A172 (cell line): ENCODE measurements around the gene C4B. TPM values are rescaled to one million over a fixed set of nuclear protein-coding genes. Genes with fewer than 3 reads are reported as not detected.
"Not testable (repeated sequence)": the region's sequence is repeated elsewhere in the genome, so short reads cannot be mapped to it uniquely, and the experiment has no call there.

Source experiments
- DNase-seq: peaks from one replicate; pipeline ENCODE4 v3.0.0-alpha.2; 2015; ENCODE audit warnings: low spot score
- total RNA-seq: library from RNA; depleted of rRNA; stranded (reverse); fragments of >200 nt; shearing (Covaris generic); gene quantifications from 2 replicates; pipeline ENCODE4 v1.2.3, GENCODE V29; 2014

C4B gene
- total RNA-seq, 1 experiment from 2014 or later: 0.62 TPM

DNA sequence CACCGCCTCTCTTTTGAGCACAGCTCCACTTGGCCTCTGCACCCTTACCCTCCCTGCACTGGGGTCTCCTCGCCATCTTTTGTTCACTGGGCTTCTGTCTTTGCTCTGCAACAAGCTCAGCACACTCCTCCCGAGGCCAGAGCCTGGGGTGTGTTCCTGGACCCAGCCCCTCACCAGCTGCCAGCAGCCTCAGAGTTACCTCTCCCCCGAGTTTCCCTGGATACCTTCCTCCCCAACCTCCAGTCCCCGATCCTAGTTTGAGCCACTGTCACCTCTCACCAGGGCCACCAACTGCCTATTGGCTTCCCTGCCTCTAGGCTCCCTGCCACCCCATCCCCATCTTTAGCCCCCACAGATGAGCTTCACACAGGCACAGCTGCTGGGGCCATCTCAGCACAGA lies 36.0 kb downstream of the C4B start:
- DNase-seq: no peak

DNA sequence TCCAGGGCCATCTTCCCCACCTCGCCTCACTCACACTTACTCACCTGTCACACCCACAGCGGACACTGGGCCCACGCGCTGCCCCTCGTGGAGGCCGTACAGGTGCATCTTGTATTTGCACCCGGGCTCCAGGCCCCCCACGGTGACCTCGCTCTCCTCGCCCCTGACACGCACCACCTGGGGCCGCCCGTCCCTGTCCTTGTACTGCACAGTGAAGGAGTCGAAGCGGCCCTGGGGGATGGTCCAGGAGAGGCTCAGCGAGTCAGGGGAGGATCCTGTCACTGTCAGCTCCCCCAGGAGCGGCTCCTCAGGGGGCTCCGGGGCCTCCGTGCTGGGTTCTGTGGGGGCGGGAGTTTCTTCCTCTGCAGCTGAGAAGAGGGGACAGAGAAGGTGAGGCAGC lies 38.0 kb downstream of the C4B start:
- DNase-seq: not testable (repeated sequence)

DNA sequence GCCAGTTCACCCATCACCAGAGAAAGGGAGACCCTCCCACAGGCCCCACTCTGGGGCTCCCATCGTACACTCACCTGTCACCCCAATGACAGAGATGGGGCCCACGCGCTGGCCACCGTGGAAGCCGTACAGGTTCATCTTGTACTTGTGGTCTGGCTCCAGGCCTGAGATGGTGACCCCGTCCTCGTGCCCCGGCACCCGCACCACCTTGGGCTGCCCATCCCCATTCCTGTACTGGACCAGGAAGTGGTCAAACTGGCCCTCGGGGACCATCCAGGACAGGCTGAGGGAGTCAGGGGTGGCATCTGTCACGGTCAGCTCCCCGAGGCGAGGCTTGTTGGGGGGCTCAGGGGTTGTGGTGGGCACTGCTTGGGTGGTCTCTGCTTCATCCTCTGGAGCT lies 38.7 kb downstream of the C4B start:
- not testable (repeated sequence) for DNase-seq

DNA sequence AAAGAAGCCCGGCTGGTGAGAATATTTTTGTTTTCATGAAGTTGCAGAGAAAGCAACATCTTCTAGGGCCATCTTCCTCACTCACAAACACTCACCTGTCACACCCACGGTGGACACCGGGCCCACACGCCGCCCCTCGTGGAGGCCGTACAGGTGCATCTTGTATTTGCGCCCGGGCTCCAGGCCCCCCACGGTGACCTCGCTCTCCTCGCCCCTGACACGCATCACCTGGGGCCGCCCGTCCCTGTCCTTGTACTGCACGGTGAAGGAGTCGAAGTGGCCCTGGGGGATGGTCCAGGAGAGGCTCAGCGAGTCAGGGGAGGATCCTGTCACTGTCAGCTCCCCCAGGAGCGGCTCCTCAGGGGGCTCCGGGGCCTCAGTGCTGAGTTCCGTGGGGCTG lies 41.2 kb downstream of the C4B start:
- DNase-seq: not testable (repeated sequence)

DNA sequence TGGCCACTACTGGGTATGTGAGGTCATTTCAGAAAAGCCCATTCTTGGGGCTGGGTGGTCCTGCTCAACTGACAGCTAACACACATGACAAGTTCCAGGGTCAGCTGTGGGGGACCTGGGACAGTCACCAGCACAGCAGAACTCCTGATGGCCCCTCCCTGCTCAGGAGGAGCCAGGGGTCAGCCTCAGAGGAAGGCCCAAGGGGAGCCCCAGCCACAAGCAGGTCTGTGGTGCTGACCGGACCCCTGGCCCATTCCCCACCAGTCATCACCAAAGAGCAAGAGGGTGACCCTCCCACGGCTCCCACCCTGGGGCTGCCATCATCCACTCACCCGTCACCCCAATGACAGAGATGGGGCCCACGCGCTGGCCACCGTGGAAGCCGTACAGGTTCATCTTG lies 41.7 kb downstream of the C4B start:
- no peak for DNase-seq

DNA sequence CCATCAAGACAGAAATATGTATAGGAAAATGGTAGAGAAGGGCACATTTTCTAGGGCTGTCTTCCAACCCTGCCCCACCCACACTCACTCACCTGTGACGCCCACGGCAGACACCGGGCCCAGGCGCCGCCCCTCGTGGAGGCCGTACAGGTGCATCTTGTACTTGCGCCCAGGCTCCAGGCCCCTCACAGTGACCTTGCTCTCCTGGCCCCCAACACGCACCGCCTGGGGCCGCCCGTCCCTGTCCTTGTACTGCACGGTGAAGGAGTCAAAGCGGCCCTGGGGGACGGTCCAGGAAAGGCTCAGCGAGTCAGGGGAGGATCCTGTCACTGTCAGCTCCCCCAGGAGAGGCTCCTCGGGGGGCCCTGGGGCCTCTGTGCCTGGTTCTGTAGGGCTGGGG lies 43.4 kb downstream of the C4B start:
- DNase-seq: no peak

DNA sequence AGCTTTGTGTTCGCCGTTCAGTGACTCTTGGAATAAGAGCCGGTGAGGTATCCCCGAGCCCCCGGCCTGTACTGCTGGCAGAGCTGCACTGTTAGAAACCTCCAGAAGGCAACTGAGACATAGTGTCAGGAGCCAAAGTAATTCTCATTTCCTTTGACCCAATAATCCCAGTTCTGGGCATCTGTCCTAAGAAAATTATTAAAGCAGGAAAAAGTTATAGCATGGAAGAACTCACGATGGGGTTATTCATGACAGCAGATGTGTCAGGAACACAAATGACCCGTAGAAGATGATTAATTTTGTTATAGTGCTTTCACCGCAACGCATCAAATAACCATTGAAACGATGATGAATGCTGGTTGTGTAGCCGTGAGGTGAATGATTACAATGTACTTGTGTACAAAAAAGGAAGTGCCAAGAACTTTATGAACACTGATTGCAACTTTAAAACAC lies 43.9 kb downstream of the C4B start:
- DNase-seq: no peak

DNA sequence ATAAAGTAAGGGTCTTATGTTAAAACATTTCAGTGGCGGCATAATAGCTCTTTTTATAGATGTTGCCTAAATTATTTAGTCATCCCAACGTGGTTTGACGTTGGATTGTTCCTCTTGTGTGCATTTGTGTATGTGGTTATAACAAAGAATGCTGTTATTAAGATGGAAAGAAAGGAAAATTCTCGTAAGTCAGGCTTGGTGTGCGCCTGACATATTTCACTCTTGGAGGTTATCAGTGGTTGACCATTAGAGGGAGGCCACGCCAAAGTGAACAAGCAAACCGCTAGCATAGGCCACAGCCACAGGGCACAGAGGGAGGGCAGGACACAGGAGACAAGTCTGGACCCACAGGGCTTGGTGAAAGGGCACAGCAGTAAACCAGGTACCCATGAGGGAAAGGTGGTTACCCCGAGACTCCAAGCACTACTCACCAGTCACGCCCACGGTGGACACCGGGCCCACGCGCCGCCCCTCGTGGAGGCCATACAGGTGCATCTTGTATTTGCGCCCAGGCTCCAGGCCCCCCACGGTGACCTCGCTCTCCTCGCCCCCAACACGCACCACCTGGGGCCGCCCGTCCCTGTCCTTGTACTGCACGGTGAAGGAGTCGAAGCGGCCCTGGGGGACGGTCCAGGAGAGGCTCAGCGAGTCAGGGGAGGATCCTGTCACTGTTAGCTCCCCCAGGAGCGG lies 46.5 kb downstream of the C4B start:
- DNase-seq: no peak

DNA sequence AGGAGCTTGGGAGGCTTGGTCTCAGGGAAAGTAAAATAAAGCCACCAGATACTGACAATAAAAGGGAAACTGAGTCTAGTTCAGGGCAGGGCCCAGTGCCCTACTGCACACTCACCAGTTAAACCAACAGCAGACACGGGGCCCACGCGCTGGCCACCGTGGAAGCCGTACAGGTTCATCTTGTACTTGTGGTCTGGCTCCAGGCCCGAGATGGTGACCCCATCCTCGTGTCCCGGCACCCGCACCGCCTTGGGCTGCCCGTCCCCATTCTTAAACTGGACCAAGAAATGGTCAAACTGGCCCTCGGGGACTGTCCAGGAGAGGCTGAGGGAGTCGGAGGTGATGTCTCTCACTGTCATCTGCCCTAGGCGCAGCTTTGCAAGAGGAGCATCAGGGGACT lies 50.1 kb downstream of the C4B start:
- no peak for DNase-seq

DNA sequence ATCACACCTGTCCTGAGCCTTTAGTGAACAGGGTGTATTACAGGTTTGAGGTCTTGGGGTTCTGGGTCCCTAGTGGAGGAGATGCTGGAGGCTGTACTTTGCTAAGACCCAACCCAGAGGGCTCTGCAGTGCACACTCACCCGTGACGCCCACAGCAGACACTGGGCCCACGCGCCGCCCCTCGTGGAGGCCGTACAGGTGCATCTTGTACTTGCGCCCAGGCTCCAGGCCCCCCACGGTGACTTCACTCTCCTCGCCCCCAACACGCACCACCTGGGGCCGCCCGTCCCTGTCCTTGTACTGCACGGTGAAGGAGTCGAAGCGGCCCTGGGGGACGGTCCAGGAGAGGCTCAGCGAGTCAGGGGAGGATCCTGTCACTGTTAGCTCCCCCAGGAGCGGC lies 52.9 kb downstream of the C4B start:
- not testable (repeated sequence) for DNase-seq

DNA sequence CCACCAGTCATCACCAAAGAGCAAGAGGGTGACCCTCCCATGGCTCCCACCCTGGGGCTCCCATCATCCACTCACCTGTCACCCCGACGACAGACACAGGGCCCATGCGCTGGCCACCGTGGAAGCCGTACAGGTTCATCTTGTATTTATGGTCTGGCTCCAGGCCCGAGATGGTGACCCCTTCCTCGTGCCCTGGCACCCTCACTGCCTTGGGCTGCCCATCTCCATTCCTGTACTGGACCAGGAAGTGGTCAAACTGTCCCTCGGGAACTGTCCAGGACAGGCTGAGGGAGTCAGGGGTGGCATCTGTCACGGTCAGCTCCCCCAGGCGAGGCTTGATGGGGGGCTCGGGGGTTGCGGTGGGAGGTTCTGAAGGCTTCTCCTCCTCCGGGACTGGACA lies 53.7 kb downstream of the C4B start:
- not testable (repeated sequence) for DNase-seq

DNA sequence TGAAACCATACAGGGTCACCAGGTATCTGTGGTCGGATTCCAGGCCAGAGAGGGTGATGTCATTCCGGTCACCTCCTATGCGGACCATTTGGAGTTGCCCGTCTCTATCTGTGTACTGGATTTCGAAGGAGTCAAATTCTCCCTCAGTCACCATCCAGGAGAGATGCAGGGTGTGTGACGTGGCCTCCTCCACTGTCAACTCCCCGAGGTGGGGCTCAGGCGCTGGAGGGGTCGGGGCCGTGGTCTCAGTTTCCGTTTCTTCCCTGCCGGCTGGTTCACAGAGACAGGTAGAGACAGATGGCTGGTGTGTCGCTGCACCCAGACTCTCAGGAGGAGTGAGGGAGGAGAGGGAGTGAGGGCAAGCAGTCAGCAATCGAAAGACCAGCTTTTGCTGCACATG lies 54.3 kb downstream of the C4B start:
- no peak for DNase-seq

DNA sequence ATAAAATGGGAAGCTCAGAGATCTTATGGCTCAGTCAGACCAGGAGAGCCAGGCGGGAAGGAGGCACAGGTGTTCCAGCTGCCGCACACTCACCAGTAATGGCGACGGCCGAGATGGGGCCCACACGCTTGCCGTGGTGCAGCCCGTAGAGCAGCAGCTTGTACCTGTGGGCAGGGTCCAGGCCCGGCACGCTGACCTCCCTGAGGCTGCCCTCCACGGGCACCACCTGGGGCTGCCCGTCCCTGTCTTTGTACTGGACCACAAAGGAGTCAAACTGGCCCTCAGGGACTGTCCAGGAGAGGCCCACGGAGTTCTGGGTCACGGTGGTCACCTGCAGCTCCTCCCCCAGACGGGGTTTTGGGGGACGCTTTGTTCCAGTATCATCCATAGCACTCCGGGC lies 54.9 kb downstream of the C4B start:
- no peak for DNase-seq

DNA sequence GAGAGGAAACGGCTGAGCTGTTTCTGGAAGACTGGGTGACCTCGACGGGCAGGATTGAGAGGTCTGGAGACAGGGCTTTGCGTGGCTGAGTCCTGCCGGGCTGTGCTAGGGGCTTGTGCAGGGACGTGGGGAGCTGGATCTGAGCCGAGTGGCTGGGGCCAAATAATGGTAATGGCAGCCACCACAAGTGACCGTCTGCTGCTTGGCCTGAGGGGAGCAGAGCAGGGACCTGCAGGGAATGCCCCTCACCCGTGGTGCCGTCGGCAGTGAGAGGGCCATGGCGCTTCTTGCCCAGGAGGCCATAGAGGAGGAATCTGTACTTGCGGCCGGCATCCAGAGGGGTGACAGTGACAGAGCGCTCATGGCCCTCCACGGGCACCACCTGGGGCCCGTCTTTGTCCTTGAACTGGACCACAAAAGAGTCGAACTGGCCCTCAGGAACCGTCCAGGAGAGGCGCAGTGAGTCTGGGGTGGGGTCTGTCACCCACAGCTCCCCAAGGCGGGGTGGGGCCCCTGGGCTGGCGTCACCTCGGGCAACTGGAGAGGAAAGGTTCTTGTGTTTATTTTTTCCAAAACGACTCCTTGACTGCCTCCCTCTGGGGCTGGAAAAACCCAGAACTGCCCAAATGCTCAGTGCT lies 55.4 kb downstream of the C4B start:
- DNase-seq: no peak

DNA sequence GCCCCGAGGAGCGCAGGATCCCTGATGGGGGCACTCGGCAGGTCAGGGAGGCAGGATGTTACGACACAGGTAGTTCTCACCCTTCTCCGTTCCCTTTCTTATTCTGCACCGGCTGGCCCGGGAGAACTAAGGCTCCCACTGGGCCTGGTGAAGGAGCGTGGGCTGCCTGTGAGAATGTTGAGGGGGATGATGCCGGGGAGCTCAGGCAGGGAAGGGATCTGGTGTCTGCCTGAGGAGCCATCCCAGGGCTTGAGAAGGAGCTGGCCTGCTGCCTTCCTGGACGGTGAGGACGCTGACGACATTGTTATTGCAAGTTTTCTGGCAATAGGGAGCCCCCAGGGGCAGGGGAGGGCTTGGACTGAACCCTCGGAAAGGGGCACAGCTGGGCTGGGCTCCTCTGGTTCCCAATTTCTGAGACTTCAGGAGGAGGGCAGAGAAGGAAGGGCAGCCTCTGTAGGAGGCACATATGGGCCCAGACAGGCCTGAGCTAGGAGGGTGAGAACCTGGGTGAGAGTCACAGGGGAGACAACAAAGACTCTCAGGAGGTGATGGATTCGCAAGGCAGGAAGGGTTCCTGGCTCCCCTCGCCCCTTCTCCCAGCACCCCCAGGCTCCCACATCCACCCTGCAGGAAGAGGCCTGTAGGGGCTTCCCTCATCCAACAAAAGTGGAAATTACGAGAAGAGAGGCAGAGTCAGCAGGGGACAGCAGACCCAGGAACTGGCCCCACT lies 56.4 kb downstream of the C4B start:
- DNase-seq: no peak

DNA sequence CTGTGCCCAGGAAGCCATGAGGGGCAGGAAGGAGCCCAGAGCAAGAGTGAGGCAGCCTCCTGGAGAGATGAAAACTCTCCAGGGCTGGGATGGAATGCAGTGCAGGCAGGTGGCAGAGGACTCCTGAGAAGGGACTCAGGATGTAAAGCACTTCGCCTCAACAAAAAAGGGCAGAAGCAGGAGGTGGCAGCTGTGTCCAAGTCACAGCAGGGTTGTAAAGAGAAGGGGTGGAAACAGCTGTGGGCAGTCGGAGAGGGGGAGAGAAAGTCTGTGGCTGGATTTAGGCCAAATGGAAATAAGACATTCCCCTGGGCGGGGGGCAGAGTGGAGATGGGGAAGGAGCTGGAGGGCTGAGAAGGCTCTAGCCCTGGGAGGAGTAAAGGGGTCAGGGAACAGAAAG lies 58.5 kb downstream of the C4B start:
- no peak for DNase-seq

DNA sequence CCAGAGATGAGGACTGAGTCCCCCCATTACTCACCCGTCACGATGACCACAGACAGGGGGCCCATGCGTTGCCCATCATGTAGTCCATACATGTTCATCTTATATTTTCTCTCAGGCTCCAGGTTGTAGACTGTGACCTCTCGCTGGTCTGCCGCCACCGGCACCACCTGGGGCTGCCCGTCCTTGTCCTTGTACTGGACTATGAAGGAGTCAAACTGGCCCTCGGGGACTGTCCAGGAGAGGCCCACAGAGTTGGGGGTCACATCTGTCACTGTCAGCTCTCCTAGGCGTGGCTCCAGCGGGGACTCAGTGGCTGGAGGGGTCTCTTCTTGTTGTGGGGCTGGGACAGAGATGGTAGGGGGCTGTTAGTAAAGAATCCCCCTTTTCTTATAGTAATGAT lies 59.0 kb downstream of the C4B start:
- DNase-seq: no peak

DNA sequence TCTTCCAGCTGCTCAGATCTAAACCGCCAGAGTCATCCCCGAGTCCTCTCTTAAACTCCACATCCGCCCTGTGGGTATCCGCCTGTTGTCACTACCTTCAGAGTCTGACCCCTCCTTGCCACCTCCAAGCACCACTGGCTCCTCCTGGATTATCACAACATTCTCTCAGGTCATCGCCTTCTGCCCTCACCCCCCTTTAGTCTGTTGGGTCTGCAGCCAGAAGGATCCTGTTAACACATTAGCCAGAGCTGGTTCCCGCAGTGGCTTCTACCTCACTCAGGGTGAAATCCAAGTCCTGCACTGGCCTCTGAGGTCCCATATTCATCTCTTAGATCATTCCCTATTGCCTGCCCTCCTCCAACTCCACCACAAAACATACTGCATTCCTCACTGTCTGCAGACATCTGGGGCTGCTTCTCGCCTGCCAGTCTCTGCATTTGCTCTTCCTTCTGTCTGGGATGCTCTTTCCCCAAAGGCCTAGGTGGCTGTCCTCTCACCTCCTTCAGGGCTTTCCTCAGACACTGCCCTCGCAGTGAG lies 60.5 kb downstream of the C4B start:
- peak; percentile 20 for DNase-seq

DNA sequence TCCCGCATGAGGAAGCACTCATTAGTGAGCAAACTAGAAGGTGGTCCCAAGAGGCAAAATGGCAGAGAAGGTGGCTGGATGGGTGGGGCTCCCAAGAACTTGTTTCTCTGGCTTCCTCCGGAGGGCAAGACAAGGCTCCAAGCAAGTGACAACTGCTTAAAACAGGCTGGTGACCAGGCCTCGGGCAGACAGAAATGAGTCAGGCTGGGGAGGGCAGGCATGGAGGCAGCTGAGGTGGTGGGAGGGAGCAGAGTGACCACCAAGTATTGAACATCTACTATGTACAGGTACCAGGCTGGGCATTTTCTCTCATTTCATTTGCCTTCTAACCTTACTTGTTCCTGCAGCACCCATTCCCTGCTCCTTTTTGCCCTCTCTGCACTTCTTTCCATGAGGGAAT lies 61.2 kb downstream of the C4B start:
- no peak for DNase-seq

DNA sequence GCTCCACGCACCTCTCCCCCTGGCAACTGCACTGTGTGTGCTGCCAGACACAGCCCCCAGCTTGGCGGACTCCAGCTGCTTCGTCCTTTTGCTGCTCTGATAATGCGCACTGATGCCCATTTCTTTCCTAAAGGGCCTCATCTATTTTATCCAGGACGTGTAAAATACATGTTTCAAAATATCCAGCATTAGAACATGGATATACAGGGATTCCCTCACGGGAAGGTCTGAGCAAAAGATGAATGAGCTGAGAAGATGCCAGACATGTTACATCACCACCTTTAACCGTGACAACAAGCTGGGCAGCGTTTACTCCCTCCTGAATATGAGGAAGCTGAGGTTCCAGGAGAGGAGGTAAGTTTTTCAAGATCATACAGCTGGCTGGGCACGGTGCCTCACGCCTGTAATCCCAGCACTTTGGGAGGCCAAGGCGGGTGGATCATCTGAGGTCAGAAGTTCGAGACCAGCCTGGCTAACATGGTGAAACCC lies 61.8 kb downstream of the C4B start:
- DNase-seq: peak; percentile 84

DNA sequence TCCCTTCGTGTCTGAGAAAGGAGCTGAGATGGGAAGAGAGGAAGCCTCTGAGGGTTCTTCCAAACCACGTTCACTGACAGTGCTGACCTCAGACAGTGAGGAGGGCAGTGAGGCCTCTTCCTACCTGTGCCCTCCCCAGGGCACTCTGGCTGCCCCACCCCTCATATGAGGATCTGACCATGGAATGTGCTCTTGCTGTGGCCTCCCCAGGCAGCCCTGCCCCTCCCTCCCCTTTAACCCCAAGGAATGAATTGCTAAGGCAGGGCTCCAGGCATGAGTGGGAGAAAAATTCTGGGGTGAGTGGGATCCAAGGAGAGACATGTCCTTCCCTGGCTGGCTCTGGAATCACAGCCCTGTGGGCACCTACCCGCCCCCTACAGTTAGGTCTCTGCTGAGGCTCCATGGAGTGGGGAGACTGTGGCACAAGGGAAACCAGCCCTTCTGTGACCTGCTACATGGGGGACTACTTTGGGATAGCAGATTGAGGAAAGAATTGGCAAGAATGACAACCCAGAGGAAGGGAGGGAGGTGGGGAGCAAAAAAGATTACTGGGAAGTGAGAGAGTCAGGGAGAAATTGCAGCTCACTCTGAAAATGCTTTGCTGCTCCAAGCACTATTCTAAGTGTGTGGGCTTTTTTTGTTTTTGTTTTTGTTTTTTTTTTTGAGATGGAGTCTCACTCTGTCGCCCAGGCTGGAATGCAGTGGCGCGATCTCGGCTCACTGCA lies 65.1 kb downstream of the C4B start:
- DNase-seq: no peak
